K562 (cell line): ENCODE measurements around the gene NAE1. TPM values are rescaled to one million over a fixed set of nuclear protein-coding genes. Genes with fewer than 3 reads are reported as not detected.

Source experiments
- ATAC-seq: fragments of 200-7000 bp; cut with Tn5 transposase; 3 replicates; pipeline ENCODE4 v1.9.1; 2020; ENCODE audit warnings: moderate library complexity
- BruUV-seq: library from RNA; stranded (reverse); fragments of 400-500 nt; replicated peaks from 2 replicates; lab custom pipeline; 2021; lab: Mats Ljungman, UMichigan
- CTCF ChIA-PET: fragments of 300-600 bp; formaldehyde crosslinking; extraction: SDS; loops from one replicate; lab custom pipeline; 2021; ENCODE audit warnings: low intra/inter-chr PET ratio; lab: Yijun Ruan, JAX
- POLR2A ChIA-PET: fragments of 300-600, 350-650 bp; sonication (Branson Sonifier 250); formaldehyde crosslinking; extraction: SDS; loops from one replicate; lab custom pipeline; 2021; ENCODE audit warnings: antibody characterized with exemption, inconsistent platforms; lab: Yijun Ruan, JAX
- DNase-seq, 4 experiments: peaks; one replicate each; pipeline versions ENCODE4 v3.0.0 to v3.0.0-alpha.2; 2011 to 2018; ENCODE audit warnings: low spot score in 3 of 4, mixed read lengths in 3 of 4; ENCODE audit errors: extremely low read depth in 1 of 4
- FAIRE-seq: peaks from 2 replicates; lab custom pipeline; 2011; peaks lifted over from hg19 to GRCh38; lab: Jason Lieb, UNC
- H2AFZ ChIP-seq: 2 replicates; pipeline ENCODE4 v1.6.0; 2011; ENCODE audit warnings: low read depth, low read length, control low read depth, inconsistent platforms
- H3K27ac ChIP-seq: fragments of 200-600 bp; 3 replicates; pipeline ENCODE4 v1.8.0; 2011; ENCODE audit warnings: low read depth, mild to moderate bottlenecking, control low read depth, inconsistent platforms, low read length, moderate library complexity, mixed read lengths; ENCODE audit errors: extremely low read depth
- H3K27me3 ChIP-seq, 2 experiments: fragments of 300-600 bp in 1 of 2; 2 replicates in 1 of 2; 3 replicates in 1 of 2; pipeline versions ENCODE4 v1.6.0 to v1.8.0; 2011; ENCODE audit warnings: inconsistent platforms in 2 of 2, low read length in 2 of 2, mild to moderate bottlenecking in 1 of 2, mixed read lengths in 1 of 2, moderate library complexity in 1 of 2; ENCODE audit not compliant: control insufficient read depth in 2 of 2, insufficient read depth in 2 of 2
- H3K36me3 ChIP-seq: fragments of 300-600 bp; 3 replicates; pipeline ENCODE4 v1.8.0; 2011; ENCODE audit warnings: mild to moderate bottlenecking, low read length, inconsistent platforms; ENCODE audit not compliant: control insufficient read depth, insufficient read depth
- H3K4me1 ChIP-seq, 2 experiments: fragments of 200-600 bp in 1 of 2; replicated peaks in 1 of 2; 2 replicates in 1 of 2; 3 replicates in 1 of 2; pipeline versions ENCODE4 v1.5.1 to v1.8.0; 2011; ENCODE audit warnings: inconsistent platforms in 2 of 2, low read length in 2 of 2, mild to moderate bottlenecking in 1 of 2, mixed read lengths in 1 of 2, moderate library complexity in 1 of 2; ENCODE audit not compliant: control insufficient read depth in 2 of 2, insufficient read depth in 2 of 2
- H3K4me2 ChIP-seq: 2 replicates; pipeline ENCODE4 v1.6.1; 2011; ENCODE audit warnings: low read length, control low read depth, inconsistent platforms, mixed read lengths; ENCODE audit not compliant: insufficient read depth
- H3K4me3 ChIP-seq: fragments of 200-600 bp; sonication (generic), shearing (Covaris generic); 2 replicates; pipeline ENCODE4 v1.5.1; 2016; ENCODE audit warnings: control low read depth, inconsistent platforms
- H3K79me2 ChIP-seq: fragments of 200-600 bp; 3 replicates; pipeline ENCODE4 v1.8.0; 2011; ENCODE audit warnings: low read length, inconsistent platforms; ENCODE audit not compliant: control insufficient read depth, insufficient read depth
- H3K9ac ChIP-seq, 2 experiments: 2 replicates each; pipeline versions ENCODE4 v1.6.0 to v1.6.1; 2011; ENCODE audit warnings: low read depth in 2 of 2, low read length in 2 of 2, control low read depth in 1 of 2, inconsistent platforms in 1 of 2, mild to moderate bottlenecking in 1 of 2, mixed read lengths in 1 of 2; ENCODE audit not compliant: insufficient read depth in 1 of 2
- H3K9me1 ChIP-seq: one replicate; pipeline ENCODE4 v1.6.0; 2011; ENCODE audit warnings: inconsistent platforms, mild to moderate bottlenecking, low read length, moderate library complexity; ENCODE audit not compliant: control insufficient read depth, insufficient read depth
- H3K9me3 ChIP-seq: replicated peaks from 2 replicates; pipeline ENCODE4 v1.5.1; 2011; ENCODE audit warnings: low read depth, low read length, inconsistent platforms; ENCODE audit not compliant: control insufficient read depth, insufficient read depth
- H4K20me1 ChIP-seq: replicated peaks from 2 replicates; pipeline ENCODE4 v1.6.1; 2011; ENCODE audit warnings: low read length, inconsistent platforms, mixed read lengths; ENCODE audit not compliant: control insufficient read depth, insufficient read depth
- SIX5 ChIP-seq, 2 experiments: IDR thresholded peaks; 2 replicates each; pipeline ENCODE4 v1.6.1; 2011; ENCODE audit warnings: low read length in 2 of 2, borderline replicate concordance in 1 of 2, low read depth in 1 of 2, mild to moderate bottlenecking in 1 of 2, moderate library complexity in 1 of 2; ENCODE audit not compliant: insufficient read depth in 1 of 2
- SMAD3 ChIP-seq: fragments of 450-650 bp; formaldehyde crosslinking; conservative IDR thresholded peaks from 2 replicates; pipeline ENCODE4 v1.4.0; 2020; ENCODE audit warnings: mild to moderate bottlenecking
- TAF1 ChIP-seq: IDR thresholded peaks from 2 replicates; pipeline ENCODE4 v1.6.1; 2011; ENCODE audit warnings: mild to moderate bottlenecking, low read length, moderate library complexity; ENCODE audit not compliant: insufficient read depth, control insufficient read depth, severe bottlenecking; ENCODE audit errors: extremely low read depth
- THRA ChIP-seq: fragments of 450-650 bp; IDR thresholded peaks from 2 replicates; pipeline ENCODE4 v1.6.1; 2017; ENCODE audit warnings: mild to moderate bottlenecking, moderate library complexity
- ZNF121 ChIP-seq: sonication (generic); formaldehyde crosslinking; conservative IDR thresholded peaks from 2 replicates; pipeline ENCODE4 v1.8.0; 2022; ENCODE audit warnings: missing genetic modification reagents
- ZNF77 ChIP-seq: fragments of 250-450 bp; sonication (Bioruptor Pico); IDR thresholded peaks from 2 replicates; pipeline ENCODE4 v1.5.0; 2020
- WGBS: fragments of 100-300 bp; shearing (Covaris generic); methylation state at CpG from one replicate; pipeline ENCODE4 v1.1.6; 2016; ENCODE audit warnings: low coverage, mixed read lengths; ENCODE audit not compliant: insufficient coverage; ENCODE audit errors: missing lambda C conversion rate; 5-methylcytosine and 5-hydroxymethylcytosine counted together
- in situ Hi-C: fragments of 300-500 bp; cut with MboI; formaldehyde crosslinking; loops from 4 replicates; pipeline ENCODE4 v1.15.0; 2018; ENCODE audit warnings: inconsistent platforms, mixed read lengths
- intact Hi-C: fragments of 100-400 bp; cut with micrococcal nuclease; formaldehyde crosslinking; loops from 2 replicates; pipeline ENCODE4 v1.14.2; 2022
- polyA plus RNA-seq, 8 experiments: library from polyadenylated mRNA; depleted of rRNA in 4 of 8; stranded (reverse) in 5 of 8; unstranded in 3 of 8; fragments of >200 nt; fragmentation: Nextera tagmentation in 2 of 8; fragmentation: Illumina TruSeq in 1 of 8; extraction: Ambion mirVana in 2 of 8; extraction: Trizol in 1 of 8; gene quantifications; 2 replicates each; pipeline versions ENCODE4 v1.2.1 to v1.2.3, GENCODE V29; 2011 to 2014; ENCODE audit warnings: inconsistent platforms in 1 of 8, missing spikeins in 1 of 8
- total RNA-seq, 7 experiments: library from RNA; depleted of rRNA in 6 of 7; stranded (reverse); fragments of >200 nt in 6 of 7; fragmentation: Illumina TruSeq in 2 of 7; extraction: Trizol in 2 of 7; gene quantifications; 2 replicates each; pipeline versions ENCODE4 v1.2.1 to v1.2.3, GENCODE V29; 2011 to 2021; ENCODE audit warnings: low replicate concordance in 1 of 7

Gene NAE1
- total and polyA plus RNA-seq, 9 of the 15 experiments (the other 6 are each of a cell fraction or from before 2014, with no cell fraction given) = 165 to 294 (median 230) TPM

- ATAC-seq (no peak), FAIRE-seq (no peak), DNase-seq (no peak)
- no peaks in the 10 kb centered on the region for H3K79me2 ChIP-seq
- no peak overlapping the region for H3K4me2 ChIP-seq
- H3K4me1 ChIP-seq = peaks cover 5 to 12% of the 10 kb centered on the region in 2 experiments; a peak in 3 of 5 replicates
- 31% methylated on average over 13 of the region's 14 CpGs for WGBS
- peaks cover 7 to 10% of the 10 kb centered on the region in 2 experiments; a peak in 3 of 5 replicates for H3K27me3 ChIP-seq
- no peaks in the 10 kb centered on the region for H3K9me3 ChIP-seq
- in situ Hi-C loops (no loop called here), intact Hi-C loops (no loop called here)
- no peak overlapping the region for H3K27ac ChIP-seq
- H3K9me1 ChIP-seq = no peaks in the 10 kb centered on the region
- ChIA-PET CTCF (no interaction called here), POLR2A (interaction anchor here (1.0 to 1.4 kb wide), 2 partner anchors 10 to 25 kb away, joined by 4 to 5 read pairs; no protein-coding TSS in a partner anchor)
- no TSS peak for BruUV-seq
- H3K9ac ChIP-seq = peak overlapping the region in 1 of 2 experiments; percentile 7; a peak in 1 of 4 replicates
- H3K4me3 ChIP-seq = no peak overlapping the region
- H3K36me3 ChIP-seq = no peaks in the 10 kb centered on the region
- TF ChIP-seq ZNF121 (peak; percentile 64; the same call in 1 of the 2 replicates), TAF1 (no peak), ZNF77 (CRISPR knock-in tag) (no peak), SIX5 (IDR thresholded peaks at IDR 0.05; ENCODE audit: borderline replicate concordance in 1 of 2, insufficient read depth in 1 of 2, low read depth in 1 of 2, low read length in 2 of 2) (no peak), THRA (no peak), SMAD3 (no peak)
- no peaks in the 10 kb centered on the region for H4K20me1 ChIP-seq
- no peak overlapping the region for H2AFZ ChIP-seq
These were observed 19.5 kb upstream of the NAE1 start for GRCh38 chr16:66850115-66850815.
